Subcutaneous preadipocyte (primary cell): ENCODE data around the gene C18orf63. TPM values are rescaled to one million over a fixed set of nuclear protein-coding genes. Genes with fewer than 3 reads are reported as not detected.

Experiments
- total RNA-seq: library from RNA; depleted of rRNA; stranded (reverse); fragments of >200 nt; gene quantifications from 2 replicates; pipeline ENCODE4 v1.2.3, GENCODE V29; 2012

The C18orf63 gene
- total RNA-seq = not detected in 2 replicates

DNA sequence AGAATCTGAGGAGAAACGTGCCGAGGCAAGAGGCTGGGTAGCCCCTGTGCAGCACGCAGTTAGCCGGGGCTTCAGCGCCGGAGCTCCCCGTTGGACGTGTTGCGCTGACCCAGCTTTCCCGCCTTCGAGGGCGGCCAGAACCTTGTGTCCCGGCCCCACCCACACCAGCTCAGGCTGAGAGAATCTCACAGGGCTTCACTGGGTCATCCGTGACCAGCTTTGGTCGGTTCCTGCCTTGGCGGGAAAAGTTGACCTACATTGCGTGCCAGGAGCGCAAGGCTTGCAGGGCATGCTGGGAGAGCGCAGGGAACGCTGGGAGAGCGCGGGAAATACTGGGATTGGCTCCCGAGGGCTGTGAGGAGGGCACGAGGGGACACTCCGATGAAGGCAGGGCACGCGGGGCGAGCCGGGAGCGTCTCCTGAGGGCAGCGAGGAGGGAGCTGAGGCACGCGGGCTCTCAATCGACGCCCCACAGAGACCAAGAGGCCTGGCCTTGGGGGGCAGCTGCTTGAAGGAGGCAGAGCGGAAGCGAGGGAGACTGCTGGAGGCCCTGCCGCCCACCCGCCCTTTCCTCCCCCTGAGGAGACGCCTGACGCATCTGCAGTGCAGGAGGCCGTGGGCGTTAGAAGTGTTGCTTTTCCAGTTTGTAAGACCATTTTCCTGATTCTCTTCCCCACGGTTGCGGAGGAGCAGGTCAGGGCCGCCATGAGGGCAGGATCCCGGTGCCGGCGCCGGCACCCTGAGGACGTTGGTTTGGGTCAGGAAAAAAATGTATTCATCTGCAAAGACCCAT is at the start of gene C18orf63:
TSS of gene C18orf63 (plus strand) at position 376 of the 793 bp plus-strand sequence. CDS start 2,027 bp downstream, outside the sequence.

GRCh38 chr18:74291771-74292540 is 23.7 kb upstream of the C18orf63 start, which contains the start of gene CYB5A:
Gene CYB5A, minus strand, starts transcription at chr18:74291963. Its CDS starts 88 bp downstream, at chr18:74291875.

Other genes with a start within 250 kb of the C18orf63 start
- 0.37 and 0.78 TPM in 2 replicates for gene FBXO15, start 168.0 kb upstream of the C18orf63 start, total RNA-seq
- gene TIMM21, start 167.3 kb upstream of the C18orf63 start, total RNA-seq = 23.1 and 28.7 TPM in 2 replicates
- 51.2 and 90.0 TPM in 2 replicates for gene CYB5A, start 23.9 kb upstream of the C18orf63 start, total RNA-seq
- not detected in 2 replicates for gene DIPK1C, start 141.5 kb downstream of the C18orf63 start, total RNA-seq
- 24.6 and 31.1 TPM in 2 replicates for gene CNDP2, start 180.5 kb downstream of the C18orf63 start, total RNA-seq
- gene CNDP1, start 218.7 kb downstream of the C18orf63 start, total RNA-seq = not detected in 2 replicates